Uterus (tissue), 4 donors: ENCODE data around the gene CATSPERD. TPM values are rescaled to one million over a fixed set of nuclear protein-coding genes. Genes with fewer than 3 reads are reported as not detected.

Source experiments
- DNase-seq, 2 donors: peaks; one replicate each; pipeline ENCODE4 v3.0.0-alpha.2; 2019 to 2020
- H3K27ac ChIP-seq, 2 donors: fragments of 200-600 bp; sonication (generic); 1 replicate in 1 of 2; 2 replicates in 1 of 2; pipeline ENCODE4 v1.5.1; 2016 to 2018
- H3K27me3 ChIP-seq, 2 donors: fragments of 200-600 bp; sonication (generic); one replicate each; pipeline ENCODE4 v1.5.1; 2018 to 2019; ENCODE audit warnings: control low read depth in 1 of 2
- H3K36me3 ChIP-seq, 2 donors: fragments of 200-600 bp; sonication (generic); one replicate each; pipeline ENCODE4 v1.5.1; 2019; ENCODE audit warnings: control low read depth in 1 of 2
- H3K4me1 ChIP-seq, 2 donors: fragments of 200-600 bp; sonication (generic); one replicate each; pipeline ENCODE4 v1.5.1; 2018 to 2019; ENCODE audit warnings: control low read depth in 1 of 2
- H3K4me3 ChIP-seq, 2 donors: fragments of 200-600 bp; sonication (generic); 1 replicate in 1 of 2; 2 replicates in 1 of 2; pipeline ENCODE4 v1.5.1; 2018 to 2019; ENCODE audit warnings: mild to moderate bottlenecking in 1 of 2
- H3K9me3 ChIP-seq, 2 donors: fragments of 200-600 bp; sonication (generic); one replicate each; pipeline ENCODE4 v1.5.1; 2019; ENCODE audit warnings: control low read depth in 1 of 2
- POLR2A ChIP-seq, 2 donors: fragments of 450-650 bp; IDR thresholded peaks; one replicate each; pipeline ENCODE4 v1.6.1; 2016; ENCODE audit warnings: antibody characterized with exemption in 2 of 2, mild to moderate bottlenecking in 1 of 2, moderate library complexity in 1 of 2
- intact Hi-C: fragments of 100-400 bp; cut with DNase I; formaldehyde crosslinking; loops from one replicate; pipeline ENCODE4 v1.15.1; 2023; ENCODE audit warnings: low total_unique reads
- total RNA-seq, 4 donors: library from RNA; depleted of rRNA in 3 of 4; stranded (reverse); fragments of >200 nt in 3 of 4; gene quantifications; one replicate each; pipeline versions ENCODE4 v1.1.0 to v1.2.4, GENCODE V29; 2014 to 2023
- TF ChIP-seq, protein P1 (sequence below), 4 experiments: fragments of 200-600 bp in 2 of 4; fragments of 450-650 bp in 2 of 4; sonication (generic) in 2 of 4; IDR thresholded peaks; one replicate each; pipeline ENCODE4 v1.5.1; 2016 to 2019; ENCODE audit warnings: antibody characterized with exemption in 4 of 4, mild to moderate bottlenecking in 2 of 4, moderate library complexity in 1 of 4
- donor health status: DM: yes; HTN: yes; CAD: no.

Gene CATSPERD
- not detected for total RNA-seq

- Histone ChIP-seq H3K4me1 (peaks cover 0 to 12% of the 10 kb centered on the region in 2 donors), H3K27me3 (no peaks in the 10 kb centered on the region), H3K4me3 (peak within 1 kb of the TSS; percentile 94 to 97), H3K27ac (peak within 1 kb of the TSS; percentile 92 to 96), H3K36me3 (no peaks in the 10 kb centered on the region), H3K9me3 (no peaks in the 10 kb centered on the region)
- intact Hi-C loops = no loop called here
- DNase-seq = peak; percentile 97 to 98
- TF ChIP-seq, protein P1, sequence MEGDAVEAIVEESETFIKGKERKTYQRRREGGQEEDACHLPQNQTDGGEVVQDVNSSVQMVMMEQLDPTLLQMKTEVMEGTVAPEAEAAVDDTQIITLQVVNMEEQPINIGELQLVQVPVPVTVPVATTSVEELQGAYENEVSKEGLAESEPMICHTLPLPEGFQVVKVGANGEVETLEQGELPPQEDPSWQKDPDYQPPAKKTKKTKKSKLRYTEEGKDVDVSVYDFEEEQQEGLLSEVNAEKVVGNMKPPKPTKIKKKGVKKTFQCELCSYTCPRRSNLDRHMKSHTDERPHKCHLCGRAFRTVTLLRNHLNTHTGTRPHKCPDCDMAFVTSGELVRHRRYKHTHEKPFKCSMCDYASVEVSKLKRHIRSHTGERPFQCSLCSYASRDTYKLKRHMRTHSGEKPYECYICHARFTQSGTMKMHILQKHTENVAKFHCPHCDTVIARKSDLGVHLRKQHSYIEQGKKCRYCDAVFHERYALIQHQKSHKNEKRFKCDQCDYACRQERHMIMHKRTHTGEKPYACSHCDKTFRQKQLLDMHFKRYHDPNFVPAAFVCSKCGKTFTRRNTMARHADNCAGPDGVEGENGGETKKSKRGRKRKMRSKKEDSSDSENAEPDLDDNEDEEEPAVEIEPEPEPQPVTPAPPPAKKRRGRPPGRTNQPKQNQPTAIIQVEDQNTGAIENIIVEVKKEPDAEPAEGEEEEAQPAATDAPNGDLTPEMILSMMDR (IDR thresholded peaks at IDR 0.05) = peak; percentile 94 to 96 (median 95)
- peak; percentile 6 to 60 for TF ChIP-seq POLR2A (IDR thresholded peaks at IDR 0.05)
Measured at GRCh38 chr19:5719961-5720790, at the start of gene CATSPERD, which contains the start of gene LONP1. Gene CATSPERD (plus strand): TSS chr19:5720637. CDS start chr19:5720738, 101 bp downstream. Gene LONP1 (minus strand): TSS chr19:5720146. CDS start chr19:5720132, 14 bp downstream.

DNA sequence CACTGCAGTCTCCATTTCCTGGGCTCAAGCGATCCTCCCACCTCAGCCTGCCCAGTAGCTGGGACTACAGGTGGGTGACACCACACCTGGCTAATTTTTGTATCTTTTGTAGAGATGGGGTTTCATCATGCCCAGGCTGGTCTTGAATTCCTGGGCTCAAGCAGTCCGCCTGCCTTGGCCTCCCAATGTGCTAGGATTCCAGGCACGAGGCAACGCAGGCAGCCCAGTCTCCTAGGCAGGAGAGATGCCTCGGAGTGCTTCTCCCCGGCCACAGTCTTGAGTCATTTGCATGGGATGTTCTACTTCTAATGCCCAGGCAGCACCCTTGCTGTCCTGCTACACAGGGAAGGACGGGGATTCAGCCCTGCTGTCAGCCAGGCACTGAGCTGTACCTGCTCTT lies 48.8 kb upstream of the CATSPERD start:
- DNase-seq = no peak
- no peaks in the 10 kb centered on the region for H3K4me1 ChIP-seq
- TF ChIP-seq, protein P1 (IDR thresholded peaks at IDR 0.05) = no peak
- TF ChIP-seq POLR2A (IDR thresholded peaks at IDR 0.05) = no peak
- no peak overlapping the region for H3K4me3 ChIP-seq
- intact Hi-C loops = loop anchor here (10.0 kb wide), 1 partner anchor 47 kb away; the partner anchor contains the start of genes SAFB and SAFB2
- no peaks in the 10 kb centered on the region for H3K36me3 ChIP-seq
- H3K27me3 ChIP-seq = no peaks in the 10 kb centered on the region
- H3K9me3 ChIP-seq = no peaks in the 10 kb centered on the region
- no peak overlapping the region for H3K27ac ChIP-seq

GRCh38 chr19:5672708-5673459 lies 47.6 kb upstream of the CATSPERD start:
- Histone ChIP-seq H3K36me3 (no peaks in the 10 kb centered on the region), H3K27me3 (no peaks in the 10 kb centered on the region), H3K9me3 (no peaks in the 10 kb centered on the region), H3K4me1 (no peaks in the 10 kb centered on the region), H3K27ac (no peak overlapping the region), H3K4me3 (no peak overlapping the region)
- DNase-seq = no peak
- intact Hi-C loops = loop anchor here (10.0 kb wide), 1 partner anchor 48 kb away; the partner anchor contains the start of genes SAFB and SAFB2
- no peak for TF ChIP-seq POLR2A (IDR thresholded peaks at IDR 0.05)
- TF ChIP-seq, protein P1 (IDR thresholded peaks at IDR 0.05) = no peak

DNA sequence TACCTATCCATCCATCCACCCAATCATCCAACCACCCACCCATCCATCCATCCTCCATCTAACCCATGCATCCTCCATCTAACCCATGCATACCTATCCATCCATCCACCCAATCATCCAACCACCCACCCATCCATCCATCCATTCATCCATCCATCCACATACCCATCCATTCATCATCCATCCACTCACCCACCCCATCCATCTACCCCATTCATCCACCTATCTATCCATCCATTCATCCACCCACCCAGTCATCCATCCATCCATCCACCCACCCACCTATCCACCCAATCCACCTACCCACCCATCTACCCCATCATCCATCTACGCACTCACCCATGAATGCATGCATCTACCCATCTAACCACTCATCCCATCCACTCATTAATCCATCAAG lies 46.7 kb upstream of the CATSPERD start:
- no peak for DNase-seq
- Histone ChIP-seq H3K4me3 (no peak overlapping the region), H3K27me3 (no peaks in the 10 kb centered on the region), H3K36me3 (no peaks in the 10 kb centered on the region), H3K27ac (no peak overlapping the region), H3K9me3 (no peaks in the 10 kb centered on the region), H3K4me1 (no peaks in the 10 kb centered on the region)
- intact Hi-C loops = loop anchor here (10.0 kb wide), 1 partner anchor 49 kb away; the partner anchor contains the start of genes SAFB and SAFB2
- TF ChIP-seq POLR2A (IDR thresholded peaks at IDR 0.05) = no peak
- TF ChIP-seq, protein P1 (IDR thresholded peaks at IDR 0.05) = no peak
